Body of pancreas (tissue), 4 donors: ENCODE results near the gene AGA. TPM values are rescaled to one million over a fixed set of nuclear protein-coding genes. Genes with fewer than 3 reads are reported as not detected.

Experiments used
- ATAC-seq: fragments of 150-250 bp; one replicate; pipeline ENCODE4 v1.9.1; 2016
- DNase-seq, 4 donors: peaks; one replicate each; pipeline ENCODE4 v3.0.0-alpha.2; 2019
- H3K27ac ChIP-seq, 4 donors: fragments of 200-600 bp; sonication (generic); 1 replicate in 3 of 4; 2 replicates in 1 of 4; pipeline versions ENCODE4 v1.5.1 to v1.6.1; 2016 to 2019; ENCODE audit warnings: mild to moderate bottlenecking in 1 of 4, mixed read lengths in 1 of 4, moderate library complexity in 1 of 4
- H3K27me3 ChIP-seq, 2 donors: fragments of 200-600 bp; sonication (generic); one replicate each; pipeline ENCODE4 v1.6.0; 2016; ENCODE audit warnings: mild to moderate bottlenecking in 1 of 2
- H3K36me3 ChIP-seq, 2 donors: fragments of 200-600 bp; sonication (generic); replicated peaks in 1 of 2; 2 replicates each; pipeline ENCODE4 v1.5.1; 2016; ENCODE audit warnings: low read depth in 2 of 2; ENCODE audit not compliant: insufficient read depth in 1 of 2
- H3K4me1 ChIP-seq: fragments of 200-600 bp; sonication (generic); one replicate; pipeline ENCODE4 v1.6.0; 2016
- H3K4me3 ChIP-seq, 2 donors: fragments of 200-600 bp; sonication (generic); 1 replicate in 1 of 2; 2 replicates in 1 of 2; pipeline ENCODE4 v1.5.1; 2016 to 2019
- H3K9me3 ChIP-seq, 3 donors: fragments of 200-600 bp; sonication (generic); 1 replicate in 2 of 3; 2 replicates in 1 of 3; pipeline ENCODE4 v1.5.1; 2016
- POLR2A ChIP-seq, 3 donors: fragments of 450-650 bp; IDR thresholded peaks; one replicate each; pipeline ENCODE4 v1.6.1; 2016; ENCODE audit warnings: antibody characterized with exemption in 3 of 3, mild to moderate bottlenecking in 2 of 3
- WGBS, 2 donors: methylation state at CpG; one replicate each; pipeline ENCODE4 v1.1.5; 2017; 5-methylcytosine and 5-hydroxymethylcytosine counted together
- intact Hi-C: fragments of 100-400 bp; cut with DNase I; formaldehyde crosslinking; loops from one replicate; pipeline ENCODE4 v1.15.1; 2023
- total RNA-seq, 2 donors: library from RNA; depleted of rRNA; stranded (reverse); fragments of >200 nt; gene quantifications; one replicate each; pipeline ENCODE4 v1.1.0, GENCODE V29; 2016
- TF ChIP-seq, protein P1 (sequence below), 7 experiments: fragments of 450-650 bp in 4 of 7; fragments of 200-600 bp in 3 of 7; sonication (generic) in 3 of 7; IDR thresholded peaks; one replicate each; pipeline ENCODE4 v1.5.1; 2016 to 2019; ENCODE audit warnings: antibody characterized with exemption in 7 of 7

The AGA gene
- 10 to 100 TPM; 10.4 to 15.2 TPM for total RNA-seq

DNA sequence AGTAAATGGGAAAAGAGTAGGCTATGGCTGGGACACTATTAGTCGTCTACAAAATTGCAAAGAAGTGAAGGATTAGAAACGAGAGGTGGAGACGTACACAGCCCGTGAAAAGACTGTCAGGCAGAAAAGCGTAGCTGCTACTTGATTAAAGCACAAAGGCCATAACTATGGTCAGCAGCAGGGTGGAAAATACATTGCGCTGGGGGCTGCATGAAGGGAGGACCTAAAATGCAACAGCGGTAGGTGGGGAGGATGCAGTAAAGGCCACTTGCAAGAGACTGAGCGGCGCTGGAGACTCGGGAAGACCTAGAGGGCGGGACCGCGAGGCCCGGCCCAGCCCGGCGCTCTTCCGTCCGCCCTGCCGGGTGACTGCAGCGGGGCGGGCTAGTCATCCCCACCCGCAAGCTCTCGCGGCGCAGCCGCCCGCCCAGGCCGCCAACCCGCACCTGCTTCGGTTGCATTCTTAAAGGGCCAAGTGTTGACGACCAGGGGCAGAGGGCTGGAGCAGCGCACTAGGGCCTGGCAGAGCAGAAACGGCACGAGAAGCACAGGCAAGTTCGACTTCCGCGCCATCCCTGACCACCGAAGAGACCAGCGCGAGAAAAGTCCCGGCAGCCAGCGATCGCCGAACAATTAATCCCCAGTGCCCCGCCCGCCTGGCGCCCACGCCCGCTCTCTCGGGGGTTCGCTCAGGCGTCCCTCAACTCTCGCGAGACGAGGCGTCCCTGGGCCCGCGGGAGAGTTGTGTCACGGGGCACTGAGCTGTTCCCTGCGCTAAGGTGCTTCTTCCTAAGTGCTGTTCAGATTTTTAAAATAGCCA is at the start of gene AGA:
Gene AGA (minus strand): TSS at position 635 of the 820 bp plus-strand sequence. CDS start 62 bp downstream, at position 573.
- TF ChIP-seq, protein P1, sequence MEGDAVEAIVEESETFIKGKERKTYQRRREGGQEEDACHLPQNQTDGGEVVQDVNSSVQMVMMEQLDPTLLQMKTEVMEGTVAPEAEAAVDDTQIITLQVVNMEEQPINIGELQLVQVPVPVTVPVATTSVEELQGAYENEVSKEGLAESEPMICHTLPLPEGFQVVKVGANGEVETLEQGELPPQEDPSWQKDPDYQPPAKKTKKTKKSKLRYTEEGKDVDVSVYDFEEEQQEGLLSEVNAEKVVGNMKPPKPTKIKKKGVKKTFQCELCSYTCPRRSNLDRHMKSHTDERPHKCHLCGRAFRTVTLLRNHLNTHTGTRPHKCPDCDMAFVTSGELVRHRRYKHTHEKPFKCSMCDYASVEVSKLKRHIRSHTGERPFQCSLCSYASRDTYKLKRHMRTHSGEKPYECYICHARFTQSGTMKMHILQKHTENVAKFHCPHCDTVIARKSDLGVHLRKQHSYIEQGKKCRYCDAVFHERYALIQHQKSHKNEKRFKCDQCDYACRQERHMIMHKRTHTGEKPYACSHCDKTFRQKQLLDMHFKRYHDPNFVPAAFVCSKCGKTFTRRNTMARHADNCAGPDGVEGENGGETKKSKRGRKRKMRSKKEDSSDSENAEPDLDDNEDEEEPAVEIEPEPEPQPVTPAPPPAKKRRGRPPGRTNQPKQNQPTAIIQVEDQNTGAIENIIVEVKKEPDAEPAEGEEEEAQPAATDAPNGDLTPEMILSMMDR (IDR thresholded peaks at IDR 0.05): peak in 2 of 7 experiments; percentile 3 to 5
- peak; percentile 66 to 88 (median 87) for TF ChIP-seq POLR2A (IDR thresholded peaks at IDR 0.05)
- Histone ChIP-seq H3K9me3 (no peaks in the 10 kb centered on the region), H3K27ac (peak within 1 kb of the TSS; percentile 88 to 98 (median 92)), H3K4me3 (peak within 1 kb of the TSS; percentile 66 to 77), H3K36me3 (peaks cover 0 to 2% of the 10 kb centered on the region in 2 donors), H3K4me1 (peaks cover 12% of the 10 kb centered on the region), H3K27me3 (no peaks in the 10 kb centered on the region)
- ATAC-seq (peak; percentile 96), DNase-seq (peak; percentile 96 to 98 (median 97))
- intact Hi-C loops: no loop called here
- WGBS, 2 donors: 0% methylated on average over 37 to 60 of the region's 60 CpGs

DNA sequence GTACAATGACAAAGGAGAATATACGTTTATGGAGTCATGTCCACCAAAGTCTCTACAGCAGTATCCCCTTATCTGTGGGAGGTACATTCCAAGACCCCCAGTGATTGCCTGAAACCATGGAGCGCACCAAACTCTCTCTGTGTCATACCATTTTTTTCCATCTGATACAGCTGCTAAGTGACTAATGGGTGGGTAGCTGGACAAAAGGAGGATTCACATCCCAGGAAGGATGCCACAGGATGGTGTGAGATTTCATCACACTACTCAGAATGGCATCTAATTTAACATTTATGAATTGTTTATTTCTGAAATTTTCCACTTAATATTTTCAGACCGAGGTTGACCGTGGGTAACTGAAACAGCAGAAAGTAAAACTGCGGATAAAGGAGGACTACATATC is 49.8 kb upstream of the AGA start:
- ATAC-seq (no peak), DNase-seq (no peak)
- intact Hi-C loops: no loop called here
- H3K36me3 ChIP-seq: no peaks in the 10 kb centered on the region
- H3K9me3 ChIP-seq: no peaks in the 10 kb centered on the region
- H3K27ac ChIP-seq: no peak overlapping the region
- 85 to 91% methylated on average over 5 of the region's 5 CpGs for WGBS, 2 donors
- no peak overlapping the region for H3K4me3 ChIP-seq
- no peaks in the 10 kb centered on the region for H3K27me3 ChIP-seq
- TF ChIP-seq, protein P1 (IDR thresholded peaks at IDR 0.05): no peak
- no peak for TF ChIP-seq POLR2A (IDR thresholded peaks at IDR 0.05)
- no peaks in the 10 kb centered on the region for H3K4me1 ChIP-seq

- ATAC-seq (no peak), DNase-seq (no peak)
- no peak overlapping the region for H3K27ac ChIP-seq
- TF ChIP-seq, protein P1 (IDR thresholded peaks at IDR 0.05): no peak
- no peak for TF ChIP-seq POLR2A (IDR thresholded peaks at IDR 0.05)
- 53 to 55% methylated on average over 2 of the region's 2 CpGs for WGBS, 2 donors
- intact Hi-C loops: no loop called here
- no peak overlapping the region for H3K4me3 ChIP-seq
- H3K4me1 ChIP-seq: no peaks in the 10 kb centered on the region
- no peaks in the 10 kb centered on the region for H3K27me3 ChIP-seq
- H3K36me3 ChIP-seq: no peaks in the 10 kb centered on the region
- no peaks in the 10 kb centered on the region for H3K9me3 ChIP-seq
These were observed 48.5 kb upstream of the AGA start for GRCh38 chr4:177490769-177491168.

DNA sequence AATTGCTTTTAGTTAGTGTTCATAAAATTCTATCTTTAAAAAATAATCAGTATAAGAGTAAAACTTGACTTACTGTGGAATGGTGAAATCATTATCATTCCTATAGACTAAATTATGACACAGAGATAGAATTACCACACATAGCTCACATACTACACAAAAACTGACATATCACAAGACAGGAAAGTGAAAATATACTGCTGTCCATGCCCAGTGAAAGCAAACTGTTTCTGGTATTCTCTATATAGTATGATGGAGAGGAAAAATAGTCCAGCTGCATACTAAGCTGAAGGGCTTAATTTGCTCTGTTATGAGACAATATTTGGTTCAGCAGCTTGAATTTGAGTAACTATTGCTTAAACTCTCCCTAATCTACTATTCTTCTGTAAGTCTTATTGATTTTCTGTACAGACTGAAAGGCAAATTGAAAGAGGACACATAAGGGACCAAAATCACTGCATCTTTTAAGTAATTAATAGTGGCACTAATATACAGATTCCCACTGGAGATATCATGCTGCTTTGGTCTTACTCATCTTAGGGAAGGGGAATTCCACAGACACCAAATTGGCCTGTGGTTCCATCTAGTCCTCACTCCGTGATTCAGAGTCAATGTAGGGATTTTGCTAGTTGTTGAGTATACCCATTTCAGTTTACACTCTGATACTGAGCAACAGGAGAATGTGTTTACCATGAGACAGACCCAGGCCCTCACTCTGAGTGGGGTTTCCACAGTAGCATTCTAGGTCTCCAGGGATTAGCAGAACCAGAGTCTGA is 47.4 kb upstream of the AGA start:
- Histone ChIP-seq H3K4me1 (no peaks in the 10 kb centered on the region), H3K36me3 (no peaks in the 10 kb centered on the region), H3K27me3 (no peaks in the 10 kb centered on the region), H3K4me3 (no peak overlapping the region), H3K9me3 (no peaks in the 10 kb centered on the region), H3K27ac (no peak overlapping the region)
- no peak for TF ChIP-seq POLR2A (IDR thresholded peaks at IDR 0.05)
- TF ChIP-seq, protein P1 (IDR thresholded peaks at IDR 0.05): no peak
- DNase-seq (no peak), ATAC-seq (no peak)
- WGBS, 2 donors: 88 to 90% methylated on average over 1 of the region's 1 CpG
- intact Hi-C loops: no loop called here
